Endothelial cell of umbilical vein (primary cell): Measurements from ENCODE around the gene CLDN9. TPM values are rescaled to one million over a fixed set of nuclear protein-coding genes. Genes with fewer than 3 reads are reported as not detected.

Experiments
- BruUV-seq: library from RNA; stranded (reverse); fragments of 400-500 nt; replicated peaks from 2 replicates; lab custom pipeline; 2021; lab: Mats Ljungman, UMichigan
- CTCF ChIA-PET: fragments of 300-600, 350-600 bp; sonication (Branson Sonifier 250); formaldehyde crosslinking; loops from one replicate; lab custom pipeline; 2021; ENCODE audit warnings: antibody characterized with exemption, inconsistent platforms; lab: Charles Lee
- POLR2A ChIA-PET: fragments of 300-600, 350-600 bp; sonication (Branson Sonifier 250); formaldehyde crosslinking; loops from one replicate; lab custom pipeline; 2021; ENCODE audit warnings: antibody characterized with exemption, inconsistent platforms; lab: Charles Lee
- DNase-seq: peaks from one replicate; pipeline ENCODE4 v3.0.0-alpha.2; 2011; ENCODE audit warnings: low read depth, low spot score
- FAIRE-seq: peaks from 2 replicates; lab custom pipeline; 2011; peaks lifted over from hg19 to GRCh38; lab: Jason Lieb, UNC
- H2AFZ ChIP-seq: 2 replicates; pipeline ENCODE4 v1.6.0; 2012; ENCODE audit warnings: low read depth, low read length, control low read depth, inconsistent platforms
- H3K27ac ChIP-seq: 2 replicates; pipeline ENCODE4 v1.5.1; 2011; ENCODE audit warnings: low read depth, mild to moderate bottlenecking, control low read depth, low read length, moderate library complexity; ENCODE audit not compliant: insufficient read depth
- H3K27me3 ChIP-seq, 2 experiments: 2 replicates each; pipeline versions ENCODE4 v1.6.0 to v1.6.1; 2011; ENCODE audit warnings: low read length in 2 of 2, mixed read lengths in 1 of 2; ENCODE audit not compliant: control insufficient read depth in 2 of 2, insufficient read depth in 2 of 2
- H3K36me3 ChIP-seq, 2 experiments: 2 replicates in 1 of 2; 3 replicates in 1 of 2; pipeline ENCODE4 v1.5.1; 2011; ENCODE audit warnings: low read length in 2 of 2, mild to moderate bottlenecking in 1 of 2, moderate library complexity in 1 of 2; ENCODE audit not compliant: control insufficient read depth in 2 of 2, insufficient read depth in 2 of 2; ENCODE audit errors: extremely low read depth in 1 of 2
- H3K4me1 ChIP-seq: 3 replicates; pipeline ENCODE4 v1.5.1; 2011; ENCODE audit warnings: mild to moderate bottlenecking, low read length; ENCODE audit not compliant: control insufficient read depth, insufficient read depth; ENCODE audit errors: extremely low read depth
- H3K4me2 ChIP-seq: 2 replicates; pipeline ENCODE4 v1.6.1; 2011; ENCODE audit warnings: low read length, control low read depth, mixed read lengths; ENCODE audit not compliant: insufficient read depth
- H3K4me3 ChIP-seq, 3 experiments: fragments of 200-600 bp in 1 of 3; sonication (generic), shearing (Covaris generic) in 1 of 3; replicated peaks in 1 of 3; 2 replicates each; pipeline ENCODE4 v1.5.1; 2011 to 2016; ENCODE audit warnings: control low read depth in 3 of 3, low read length in 3 of 3, mild to moderate bottlenecking in 2 of 3, inconsistent platforms in 1 of 3, low read depth in 1 of 3, moderate library complexity in 1 of 3; ENCODE audit not compliant: insufficient read depth in 1 of 3
- H3K79me2 ChIP-seq: 2 replicates; pipeline ENCODE4 v1.6.0; 2012; ENCODE audit warnings: low read length, inconsistent platforms; ENCODE audit not compliant: control insufficient read depth, insufficient read depth
- H3K9ac ChIP-seq: replicated peaks from 2 replicates; pipeline ENCODE3; 2011; ENCODE audit warnings: low read length, control low read depth; ENCODE audit not compliant: insufficient read depth; ENCODE audit errors: extremely low read depth
- H3K9me1 ChIP-seq: replicated peaks from 3 replicates; pipeline ENCODE4 v1.6.0; 2011; ENCODE audit warnings: mild to moderate bottlenecking, low read length; ENCODE audit not compliant: control insufficient read depth, insufficient read depth; ENCODE audit errors: extremely low read depth
- H3K9me3 ChIP-seq: replicated peaks from 2 replicates; pipeline ENCODE4 v1.5.1; 2012; ENCODE audit warnings: low read length, inconsistent platforms; ENCODE audit not compliant: control insufficient read depth, insufficient read depth
- H4K20me1 ChIP-seq: replicated peaks from 2 replicates; pipeline ENCODE3; 2011; ENCODE audit warnings: mild to moderate bottlenecking, low read length; ENCODE audit not compliant: control insufficient read depth, insufficient read depth; ENCODE audit errors: extremely low read depth
- CTCF ChIP-seq, 2 donors: IDR thresholded peaks; 1 replicate in 1 of 2; 2 replicates in 1 of 2; pipeline ENCODE4 v1.5.1; 2011; ENCODE audit warnings: low read length in 2 of 2, mild to moderate bottlenecking in 2 of 2, moderate library complexity in 2 of 2, control low read depth in 1 of 2, inconsistent platforms in 1 of 2, low read depth in 1 of 2; ENCODE audit not compliant: insufficient read depth in 1 of 2; ENCODE audit errors: extremely low read depth in 1 of 2
- EZH2 ChIP-seq: IDR thresholded peaks from 2 replicates; pipeline ENCODE4 v1.6.1; 2012; ENCODE audit warnings: borderline replicate concordance, low read depth, mild to moderate bottlenecking, moderate library complexity, low read length, inconsistent platforms; ENCODE audit not compliant: severe bottlenecking
- FOS ChIP-seq: IDR thresholded peaks from 2 replicates; pipeline ENCODE4 v1.6.1; 2011; ENCODE audit warnings: mild to moderate bottlenecking, low read length, moderate library complexity, borderline replicate concordance; ENCODE audit not compliant: insufficient read depth
- GATA2 ChIP-seq: IDR thresholded peaks from 2 replicates; pipeline ENCODE4 v1.7.0; 2011; ENCODE audit warnings: low read depth, mild to moderate bottlenecking, moderate library complexity, mixed read lengths, low read length; ENCODE audit not compliant: insufficient read length, insufficient read depth
- JUN ChIP-seq: IDR thresholded peaks from 2 replicates; pipeline ENCODE4 v1.6.1; 2011; ENCODE audit warnings: borderline replicate concordance, low read depth; ENCODE audit not compliant: insufficient read length, insufficient read depth
- MAX ChIP-seq: IDR thresholded peaks from 2 replicates; pipeline ENCODE4 v1.6.1; 2011; ENCODE audit not compliant: insufficient read depth, insufficient read length
- MYC ChIP-seq: IDR thresholded peaks from one replicate; pipeline ENCODE4 v1.6.1; 2011; ENCODE audit warnings: mild to moderate bottlenecking, low read depth, low read length
- POLR2A ChIP-seq: IDR thresholded peaks from 2 replicates; pipeline ENCODE4 v1.6.1; 2012; ENCODE audit warnings: low read depth, mild to moderate bottlenecking, control low read depth, low read length
- POLR2AphosphoS5 ChIP-seq: IDR thresholded peaks from 2 replicates; pipeline ENCODE4 v1.6.1; 2012; ENCODE audit warnings: low read depth, mild to moderate bottlenecking, control low read depth, low read length, moderate library complexity; ENCODE audit not compliant: insufficient read depth
- dilution Hi-C: fragments of 300-500 bp; cut with MboI; formaldehyde crosslinking; loops from one replicate; pipeline ENCODE4 v1.15.0; 2019; ENCODE audit warnings: low sequenced_read_pairs; ENCODE audit not compliant: extremely low pct_ligation_motif_present
- intact Hi-C: fragments of 100-400 bp; cut with micrococcal nuclease; formaldehyde crosslinking; loops from one replicate; pipeline ENCODE4 v1.10.0; 2022
- polyA plus RNA-seq, 4 experiments: library from polyadenylated mRNA; depleted of rRNA in 3 of 4; stranded (reverse) in 3 of 4; unstranded in 1 of 4; fragments of >200 nt; gene quantifications; 2 replicates each; pipeline versions ENCODE4 v1.2.1 to v1.2.3, GENCODE V29; 2011 to 2012; ENCODE audit warnings: missing spikeins in 1 of 4
- total RNA-seq: library from RNA; stranded (reverse); gene quantifications from 2 replicates; pipeline ENCODE4 v1.2.3, GENCODE V29; 2021

Gene CLDN9
- total and polyA plus RNA-seq, 2 donors (not counting 3 experiments of a cell fraction or from before 2014, with no cell fraction given): 0.06 TPM; not detected in 1

DNA sequence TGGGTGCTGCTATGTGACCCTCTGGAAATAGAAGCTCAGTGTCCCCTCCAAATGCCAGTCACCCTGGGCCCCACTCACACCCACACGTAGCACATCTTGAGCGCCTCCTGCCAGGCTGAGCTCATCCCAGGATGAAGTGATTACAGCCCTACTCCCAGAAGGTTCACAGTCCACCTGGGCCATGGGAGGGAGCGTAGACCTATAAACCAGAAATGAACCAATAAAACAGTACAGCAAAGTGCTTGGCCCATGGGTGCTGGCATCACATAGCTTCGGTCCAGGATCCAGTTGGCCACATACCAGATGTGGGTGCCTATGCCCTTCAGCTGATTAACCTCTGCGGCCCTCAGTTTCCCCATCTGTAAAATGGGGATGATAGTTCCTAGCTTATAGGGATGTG, 26.2 kb downstream of the CLDN9 start:
- Histone ChIP-seq H4K20me1 (no peaks in the 10 kb centered on the region), H3K9ac (no peak overlapping the region), H3K9me1 (no peaks in the 10 kb centered on the region), H3K27me3 (peaks cover 37 to 42% of the 10 kb centered on the region in 2 experiments), H3K9me3 (no peaks in the 10 kb centered on the region), H2AFZ (no peak overlapping the region), H3K27ac (no peak overlapping the region), H3K4me3 (no peak overlapping the region), H3K4me2 (no peak overlapping the region), H3K79me2 (no peaks in the 10 kb centered on the region), H3K4me1 (no peaks in the 10 kb centered on the region), H3K36me3 (no peaks in the 10 kb centered on the region)
- ChIA-PET POLR2A (no interaction called here), CTCF (interaction anchor here (1.4 to 14.7 kb wide), 2 partner anchors 8 to 20 kb away, joined by 4 to 200 read pairs; no protein-coding TSS in a partner anchor)
- dilution Hi-C loops (no loop called here), intact Hi-C loops (no loop called here)
- BruUV-seq: no TSS peak
- DNase-seq (no peak), FAIRE-seq (no peak)
- TF ChIP-seq FOS (no peak), CTCF (IDR thresholded peaks at IDR 0.05; ENCODE audit: extremely low read depth in 1 of 2, insufficient read depth in 1 of 2, low read depth in 1 of 2, low read length in 2 of 2) (no peak), GATA2 (no peak), POLR2A (no peak), MAX (no peak), EZH2 (no peak), MYC (no peak), POLR2AphosphoS5 (no peak), JUN (no peak)
